K562 (cell line): Measurements from ENCODE around the gene GBX1. TPM values are rescaled to one million over a fixed set of nuclear protein-coding genes. Genes with fewer than 3 reads are reported as not detected.

Source experiments
- CREM ChIP-seq: IDR thresholded peaks from 2 replicates; pipeline ENCODE4 v1.6.1; 2014; ENCODE audit warnings: antibody characterized with exemption, low read depth
- GATA2 ChIP-seq: sonication (generic); formaldehyde crosslinking; IDR thresholded peaks from 2 replicates; pipeline ENCODE4 v1.4.0; 2020; ENCODE audit warnings: mild to moderate bottlenecking, missing genetic modification reagents
- HDGF ChIP-seq: fragments of 450-650 bp; IDR thresholded peaks from 2 replicates; pipeline ENCODE4 v1.6.1; 2016
- HOXB6 ChIP-seq: fragments of 250-450 bp; sonication (Bioruptor Pico); IDR thresholded peaks from 2 replicates; pipeline ENCODE4 v1.5.1; 2022; ENCODE audit warnings: mild to moderate bottlenecking, borderline replicate concordance
- JUNB ChIP-seq: fragments of 450-650 bp; formaldehyde crosslinking; conservative IDR thresholded peaks from 2 replicates; pipeline ENCODE4 v1.4.0; 2020; ENCODE audit warnings: mild to moderate bottlenecking
- KAT7 ChIP-seq: sonication (generic); formaldehyde crosslinking; IDR thresholded peaks from 2 replicates; pipeline ENCODE4 v1.8.0; 2022; ENCODE audit warnings: missing genetic modification reagents, mild to moderate bottlenecking, borderline replicate concordance
- L3MBTL2 ChIP-seq: fragments of 450-650 bp; IDR thresholded peaks from 2 replicates; pipeline ENCODE4 v1.6.1; 2016; ENCODE audit warnings: mild to moderate bottlenecking, moderate library complexity
- MECOM ChIP-seq: fragments of 250-450 bp; sonication (Bioruptor Pico); IDR thresholded peaks from 2 replicates; pipeline ENCODE4 v1.8.0; 2022; ENCODE audit warnings: inconsistent platforms
- NR2C1 ChIP-seq, 2 experiments: fragments of 450-650 bp; IDR thresholded peaks; 2 replicates each; pipeline ENCODE4 v1.6.1; 2017; ENCODE audit warnings: mild to moderate bottlenecking in 2 of 2, antibody characterized with exemption in 1 of 2, inconsistent platforms in 1 of 2, missing compliant biosample characterization in 1 of 2, missing genetic modification characterization in 1 of 2
- NR2C2 ChIP-seq, 2 experiments: fragments of 200-800 bp in 1 of 2; sonication (Bioruptor generic) in 1 of 2; sonication (generic) in 1 of 2; formaldehyde crosslinking in 1 of 2; IDR thresholded peaks; 2 replicates each; pipeline versions ENCODE4 v1.6.1 to v1.8.0; 2016 to 2022; ENCODE audit warnings: mild to moderate bottlenecking in 1 of 2, missing compliant biosample characterization in 1 of 2, missing genetic modification characterization in 1 of 2, missing genetic modification reagents in 1 of 2
- RBM34 ChIP-seq: fragments of 200-400 bp; formaldehyde crosslinking; IDR thresholded peaks from 2 replicates; pipeline ENCODE4 v1.6.1; 2018; ENCODE audit warnings: low read length, borderline replicate concordance; ENCODE audit not compliant: insufficient read depth
- RHOXF2B ChIP-seq: fragments of 250-450 bp; sonication (Bioruptor Pico); conservative IDR thresholded peaks from 2 replicates; pipeline ENCODE4 v1.5.1; 2021
- STAG1 ChIP-seq: sonication (generic); formaldehyde crosslinking; IDR thresholded peaks from 2 replicates; pipeline ENCODE4 v1.5.0; 2020; ENCODE audit warnings: missing genetic modification reagents, borderline replicate concordance
- TGIF2 ChIP-seq: sonication (generic); formaldehyde crosslinking; IDR thresholded peaks from 2 replicates; pipeline ENCODE4 v1.8.1; 2022; ENCODE audit warnings: mild to moderate bottlenecking, missing genetic modification reagents, moderate library complexity
- ZNF263 ChIP-seq: sonication (generic); formaldehyde crosslinking; IDR thresholded peaks from 2 replicates; pipeline ENCODE4 v1.8.0; 2022; ENCODE audit warnings: mild to moderate bottlenecking, missing genetic modification reagents, borderline replicate concordance
- ZNF311 ChIP-seq: fragments of 250-450 bp; sonication (Bioruptor Pico); IDR thresholded peaks from 2 replicates; pipeline ENCODE4 v1.4.0; 2020; ENCODE audit warnings: mild to moderate bottlenecking, moderate library complexity
- ZNF354B ChIP-seq: fragments of 250-450 bp; sonication (Bioruptor Pico); IDR thresholded peaks from 2 replicates; pipeline ENCODE4 v1.4.0; 2020
- ZNF507 ChIP-seq: conservative IDR thresholded peaks from 2 replicates; pipeline ENCODE4 v1.6.1; 2017; ENCODE audit warnings: missing genetic modification characterization, missing compliant biosample characterization
- ZNF584 ChIP-seq: fragments of 200-800 bp; sonication (Bioruptor generic); IDR thresholded peaks from 2 replicates; pipeline ENCODE4 v1.6.1; 2016; ENCODE audit warnings: low read depth, mild to moderate bottlenecking, missing genetic modification characterization, missing compliant biosample characterization
- polyA plus RNA-seq, 8 experiments: library from polyadenylated mRNA; depleted of rRNA in 4 of 8; stranded (reverse) in 5 of 8; unstranded in 3 of 8; fragments of >200 nt; fragmentation: Nextera tagmentation in 2 of 8; fragmentation: Illumina TruSeq in 1 of 8; extraction: Ambion mirVana in 2 of 8; extraction: Trizol in 1 of 8; gene quantifications; 2 replicates each; pipeline versions ENCODE4 v1.2.1 to v1.2.3, GENCODE V29; 2011 to 2014; ENCODE audit warnings: inconsistent platforms in 1 of 8, missing spikeins in 1 of 8
- total RNA-seq, 7 experiments: library from RNA; depleted of rRNA in 6 of 7; stranded (reverse); fragments of >200 nt in 6 of 7; fragmentation: Illumina TruSeq in 2 of 7; extraction: Trizol in 2 of 7; gene quantifications; 2 replicates each; pipeline versions ENCODE4 v1.2.1 to v1.2.3, GENCODE V29; 2011 to 2021; ENCODE audit warnings: low replicate concordance in 1 of 7
- TF ChIP-seq, protein P1 (sequence below): IDR thresholded peaks from 2 replicates; pipeline ENCODE4 v1.6.1; 2011; ENCODE audit warnings: borderline replicate concordance, low read depth, mild to moderate bottlenecking, moderate library complexity, low read length; ENCODE audit not compliant: insufficient read depth, poor library complexity, severe bottlenecking
- TF ChIP-seq, protein P2 (sequence below): fragments of 450-650 bp; IDR thresholded peaks from 2 replicates; pipeline ENCODE4 v1.6.1; 2016; ENCODE audit warnings: low read depth, mild to moderate bottlenecking, moderate library complexity
- TF ChIP-seq, protein P3 (sequence below), 2 experiments: IDR thresholded peaks in 1 of 2; conservative IDR thresholded peaks in 1 of 2; 2 replicates each; pipeline ENCODE4 v1.6.1; 2016; ENCODE audit warnings: low read depth in 2 of 2, mild to moderate bottlenecking in 1 of 2, missing compliant biosample characterization in 1 of 2, missing genetic modification characterization in 1 of 2, moderate library complexity in 1 of 2

The GBX1 gene
- total and polyA plus RNA-seq, 9 of the 15 experiments (the other 6 are each of a cell fraction or from before 2014, with no cell fraction given): not detected

DNA sequence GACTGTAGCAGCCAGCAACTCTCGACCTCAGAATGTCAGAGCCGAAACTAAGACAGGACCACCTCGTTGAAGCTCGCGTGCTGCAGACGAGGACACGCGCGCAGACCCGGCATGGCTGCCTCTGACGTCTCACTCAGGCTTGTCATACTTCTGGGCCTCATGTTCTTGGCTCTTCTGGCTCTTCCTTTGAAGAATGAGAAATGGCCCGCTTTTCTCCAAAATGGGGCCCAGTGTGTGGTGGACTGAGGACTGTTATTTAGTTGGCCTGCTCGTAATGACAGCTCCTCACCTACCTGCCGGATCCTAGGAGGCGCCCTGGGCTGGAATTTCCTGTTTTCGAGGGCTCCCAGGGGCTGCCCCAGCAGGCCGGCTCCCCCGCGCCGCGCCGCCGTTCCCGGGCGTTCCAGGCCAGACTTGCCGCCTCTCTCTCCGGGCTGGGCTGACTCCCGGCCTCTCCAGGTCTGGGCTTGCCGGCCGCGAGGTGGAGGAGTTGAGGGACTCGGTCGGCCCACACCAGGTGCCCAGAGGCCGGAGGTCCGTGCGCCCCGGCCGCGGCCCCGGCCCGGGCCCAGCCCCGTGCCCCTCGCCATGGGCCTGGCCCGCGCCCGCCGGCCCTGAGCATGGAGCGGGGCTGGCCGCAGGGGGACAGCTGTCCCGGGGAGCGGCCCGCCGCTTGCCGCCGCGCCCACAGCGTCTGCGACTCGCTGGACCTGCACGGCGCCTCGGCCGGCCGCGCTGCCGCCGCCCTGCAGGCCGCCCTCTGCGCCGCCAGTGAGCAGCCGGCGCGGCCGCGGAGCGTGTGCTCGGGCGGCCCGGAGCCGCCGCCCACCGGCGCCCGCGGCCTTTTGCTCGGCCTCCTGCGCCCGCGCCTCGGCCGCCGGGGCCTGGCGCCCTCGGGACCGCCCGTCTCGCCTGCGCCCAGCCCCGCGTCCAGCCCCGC lies 53.1 kb downstream of the GBX1 start (continued):
- no peak for TF ChIP-seq HOXB6 (CRISPR knock-in tag)
- TF ChIP-seq STAG1 (CRISPR knock-in tag): 0 out of 2 replicates have a peak, but pooled peaks have one; percentile 9
- TF ChIP-seq, protein P1, sequence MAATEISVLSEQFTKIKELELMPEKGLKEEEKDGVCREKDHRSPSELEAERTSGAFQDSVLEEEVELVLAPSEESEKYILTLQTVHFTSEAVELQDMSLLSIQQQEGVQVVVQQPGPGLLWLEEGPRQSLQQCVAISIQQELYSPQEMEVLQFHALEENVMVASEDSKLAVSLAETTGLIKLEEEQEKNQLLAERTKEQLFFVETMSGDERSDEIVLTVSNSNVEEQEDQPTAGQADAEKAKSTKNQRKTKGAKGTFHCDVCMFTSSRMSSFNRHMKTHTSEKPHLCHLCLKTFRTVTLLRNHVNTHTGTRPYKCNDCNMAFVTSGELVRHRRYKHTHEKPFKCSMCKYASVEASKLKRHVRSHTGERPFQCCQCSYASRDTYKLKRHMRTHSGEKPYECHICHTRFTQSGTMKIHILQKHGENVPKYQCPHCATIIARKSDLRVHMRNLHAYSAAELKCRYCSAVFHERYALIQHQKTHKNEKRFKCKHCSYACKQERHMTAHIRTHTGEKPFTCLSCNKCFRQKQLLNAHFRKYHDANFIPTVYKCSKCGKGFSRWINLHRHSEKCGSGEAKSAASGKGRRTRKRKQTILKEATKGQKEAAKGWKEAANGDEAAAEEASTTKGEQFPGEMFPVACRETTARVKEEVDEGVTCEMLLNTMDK: no peak
- no peak for TF ChIP-seq NR2C1 (IDR thresholded peaks at IDR 0.05)
- no peak for TF ChIP-seq NR2C1 (tag; IDR thresholded peaks at IDR 0.05)
- no peak for TF ChIP-seq MECOM (CRISPR knock-in tag)
- no peak for TF ChIP-seq RBM34
- TF ChIP-seq ZNF263: no peak
- TF ChIP-seq TGIF2: no peak
- no peak for TF ChIP-seq ZNF311 (CRISPR knock-in tag)
- no peak for TF ChIP-seq ZNF507 (tag)
- 0 out of 2 replicates have a peak, but pooled peaks have one; percentile 39 for TF ChIP-seq GATA2 (CRISPR knock-in tag)
- TF ChIP-seq L3MBTL2: 0 out of 2 replicates have a peak, but pooled peaks have one; percentile 5
- no peak; the same call in 1 of the 2 replicates for TF ChIP-seq HDGF
- no peak for TF ChIP-seq KAT7
- TF ChIP-seq, protein P2, sequence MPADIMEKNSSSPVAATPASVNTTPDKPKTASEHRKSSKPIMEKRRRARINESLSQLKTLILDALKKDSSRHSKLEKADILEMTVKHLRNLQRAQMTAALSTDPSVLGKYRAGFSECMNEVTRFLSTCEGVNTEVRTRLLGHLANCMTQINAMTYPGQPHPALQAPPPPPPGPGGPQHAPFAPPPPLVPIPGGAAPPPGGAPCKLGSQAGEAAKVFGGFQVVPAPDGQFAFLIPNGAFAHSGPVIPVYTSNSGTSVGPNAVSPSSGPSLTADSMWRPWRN: no peak
- TF ChIP-seq CREM: peak; percentile 1; the same call in 1 of the 2 replicates
- no peak for TF ChIP-seq ZNF354B (CRISPR knock-in tag)
- TF ChIP-seq ZNF584 (CRISPR knock-in tag): no peak
- TF ChIP-seq, protein P3, sequence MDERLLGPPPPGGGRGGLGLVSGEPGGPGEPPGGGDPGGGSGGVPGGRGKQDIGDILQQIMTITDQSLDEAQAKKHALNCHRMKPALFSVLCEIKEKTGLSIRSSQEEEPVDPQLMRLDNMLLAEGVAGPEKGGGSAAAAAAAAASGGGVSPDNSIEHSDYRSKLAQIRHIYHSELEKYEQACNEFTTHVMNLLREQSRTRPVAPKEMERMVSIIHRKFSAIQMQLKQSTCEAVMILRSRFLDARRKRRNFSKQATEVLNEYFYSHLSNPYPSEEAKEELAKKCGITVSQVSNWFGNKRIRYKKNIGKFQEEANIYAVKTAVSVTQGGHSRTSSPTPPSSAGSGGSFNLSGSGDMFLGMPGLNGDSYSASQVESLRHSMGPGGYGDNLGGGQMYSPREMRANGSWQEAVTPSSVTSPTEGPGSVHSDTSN (CRISPR knock-in tag; IDR thresholded peaks at IDR 0.05; ENCODE audit: low read depth): no peak
- TF ChIP-seq, protein P3 (tag; conservative IDR thresholded peaks at IDR 0.05; ENCODE audit: low read depth): no peak
- TF ChIP-seq RHOXF2B (CRISPR knock-in tag): no peak
- TF ChIP-seq NR2C2 (CRISPR knock-in tag; IDR thresholded peaks at IDR 0.05): no peak
- TF ChIP-seq NR2C2 (tag; IDR thresholded peaks at IDR 0.05): no peak
- no peak for TF ChIP-seq JUNB
